Mammary epithelial cell (primary cell): ENCODE data around the gene SPTLC2.

Experiments used
- CTCF ChIP-seq, 2 donors: IDR thresholded peaks in 1 of 2; conservative IDR thresholded peaks in 1 of 2; 2 replicates each; pipeline ENCODE4 v1.5.1; 2011 to 2012; ENCODE audit warnings: inconsistent platforms in 2 of 2, low read length in 2 of 2, mild to moderate bottlenecking in 2 of 2, control low read depth in 1 of 2, low read depth in 1 of 2; ENCODE audit not compliant: insufficient read depth in 1 of 2; ENCODE audit errors: extremely low read depth in 1 of 2
- EZH2 ChIP-seq: IDR thresholded peaks from 2 replicates; pipeline ENCODE4 v1.6.1; 2012; ENCODE audit warnings: low read length, inconsistent platforms, borderline replicate concordance

GRCh38 chr14:77502109-77502782 is 114.2 kb downstream of the SPTLC2 start:
- TF ChIP-seq CTCF (conservative IDR thresholded peaks at IDR 0.05 in 1 of 2, IDR thresholded peaks at IDR 0.05 in 1 of 2; ENCODE audit: extremely low read depth in 1 of 2, insufficient read depth in 1 of 2, low read depth in 1 of 2, low read length in 2 of 2) (no peak), EZH2 (no peak)
